Measurements from ENCODE around the gene BLM. TPM values are rescaled to one million over a fixed set of nuclear protein-coding genes. Genes with fewer than 3 reads are reported as not detected.

The BLM gene
- polyA plus RNA-seq, 1 of the 3 experiments (the other 2 are of a cell fraction): 2.7 TPM

GRCh38 chr15:90834626-90835025 lies 117.5 kb downstream of the BLM start:
- Histone ChIP-seq H3K9ac (no peak overlapping the region), H2AFZ (ENCODE audit: low read depth) (no peak overlapping the region), H3K27ac (ENCODE audit: low read depth in 2 of 2, low read length in 1 of 2) (no peak overlapping the region), H3K4me2 (no peak overlapping the region), H3K36me3 (replicated peaks in 1 of 2; ENCODE audit: control insufficient read depth in 1 of 2, insufficient read depth in 2 of 2, low read length in 1 of 2) (no peaks in the 10 kb centered on the region), H3K4me3 (ENCODE audit: low read depth in 2 of 2, low read length in 1 of 2) (no peak overlapping the region), H4K20me1 (ENCODE audit: insufficient read depth) (no peaks in the 10 kb centered on the region), H3K27me3 (ENCODE audit: insufficient read depth) (no peaks in the 10 kb centered on the region), H3F3A (replicated peaks; ENCODE audit: insufficient read depth) (no peaks in the 10 kb centered on the region), H3K9me2 (no peaks in the 10 kb centered on the region), H3K79me2 (ENCODE audit: insufficient read depth) (no peaks in the 10 kb centered on the region), H3K9me3 (no peaks in the 10 kb centered on the region), H3K4me1 (ENCODE audit: control insufficient read depth in 1 of 2, insufficient read depth in 2 of 2, low read depth in 1 of 2, low read length in 1 of 2) (peaks cover 0 to 5% of the 10 kb centered on the region in 2 experiments; a peak in 1 of 4 replicates)
- POLR2A ChIA-PET: no interaction called here
- 65% methylated on average over 5 of the region's 5 CpGs for WGBS (ENCODE audit: low lambda C conversion rate)
- TF ChIP-seq RAD21 (IDR thresholded peaks at IDR 0.05; ENCODE audit: low read length) (no peak), PBX3 (IDR thresholded peaks at IDR 0.05) (no peak), EP300 (IDR thresholded peaks at IDR 0.05; ENCODE audit: borderline replicate concordance in 1 of 2, low read depth in 1 of 2, low read length in 1 of 2) (no peak), FOSL2 (IDR thresholded peaks at IDR 0.05; ENCODE audit: borderline replicate concordance, low read depth) (no peak), GATA2 (CRISPR knock-in tag; IDR thresholded peaks at IDR 0.05) (no peak), CTCF (IDR thresholded peaks at IDR 0.05) (no peak), REST (IDR thresholded peaks at IDR 0.05; ENCODE audit: low read depth, low read length) (no peak), USF2 (IDR thresholded peaks at IDR 0.05; ENCODE audit: borderline replicate concordance, low read depth, low read length) (no peak), SIN3A (IDR thresholded peaks at IDR 0.05; ENCODE audit: borderline replicate concordance, low read depth, low read length) (no peak), TEAD4 (IDR thresholded peaks at IDR 0.05; ENCODE audit: borderline replicate concordance, insufficient read depth) (no peak), MXI1 (IDR thresholded peaks at IDR 0.05; ENCODE audit: low read depth, low read length) (no peak), ELF1 (IDR thresholded peaks at IDR 0.05) (no peak), RCOR1 (IDR thresholded peaks at IDR 0.05; ENCODE audit: low read length) (no peak), POLR2AphosphoS5 (IDR thresholded peaks at IDR 0.05; ENCODE audit: low read depth, low read length) (no peak), NFIC (IDR thresholded peaks at IDR 0.05; ENCODE audit: borderline replicate concordance) (no peak), USF1 (IDR thresholded peaks at IDR 0.05; ENCODE audit: borderline replicate concordance, low read depth) (no peak)
- DNase-seq: no peak
- CTCF ChIA-PET: no interaction called here

Data from SK-N-SH (cell line).